NB4 (cell line): ENCODE results near the gene GALNT9.

Experiments
- DNase-seq: peaks from one replicate; pipeline ENCODE4 v3.0.0; 2010; ENCODE audit warnings: low read depth
- H3K4me3 ChIP-seq: one replicate; pipeline ENCODE4 v1.5.1; 2011; ENCODE audit warnings: mild to moderate bottlenecking, low read depth, low read length, moderate library complexity
- MAX ChIP-seq: IDR thresholded peaks from 2 replicates; pipeline ENCODE4 v1.6.1; 2011; ENCODE audit warnings: low read depth, low read length
- MYC ChIP-seq: IDR thresholded peaks from 2 replicates; pipeline ENCODE4 v1.6.1; 2011; ENCODE audit warnings: low read depth, low read length
- POLR2A ChIP-seq: IDR thresholded peaks from 2 replicates; pipeline ENCODE4 v1.6.1; 2011; ENCODE audit warnings: mild to moderate bottlenecking; ENCODE audit not compliant: insufficient read length; ENCODE audit errors: extremely low read depth
- TF ChIP-seq, protein P1 (sequence below): IDR thresholded peaks from one replicate; pipeline ENCODE4 v1.5.1; 2012; ENCODE audit warnings: low read depth, low read length

The GALNT9 gene

DNA sequence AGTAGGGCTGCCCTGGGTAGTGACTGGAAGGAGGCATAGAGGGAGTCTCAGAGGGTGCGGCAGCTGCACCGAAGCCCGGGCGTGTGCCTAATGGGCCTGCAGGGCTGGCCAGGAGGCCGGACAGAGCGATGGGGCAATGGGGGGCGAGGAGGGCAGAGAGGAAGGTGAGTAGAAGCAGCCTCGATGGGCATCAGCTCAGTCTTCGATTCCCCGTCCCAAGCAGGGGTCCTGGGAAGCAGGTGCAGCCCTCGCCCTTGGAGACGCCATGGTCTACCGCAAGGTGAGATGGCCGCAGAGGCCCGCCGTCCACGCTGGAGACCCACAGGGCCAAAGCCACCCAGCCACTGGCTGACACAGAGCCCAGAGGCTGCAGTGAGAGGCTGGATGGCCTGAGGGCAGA lies 70.8 kb downstream of the GALNT9 start:
- TF ChIP-seq, protein P1, sequence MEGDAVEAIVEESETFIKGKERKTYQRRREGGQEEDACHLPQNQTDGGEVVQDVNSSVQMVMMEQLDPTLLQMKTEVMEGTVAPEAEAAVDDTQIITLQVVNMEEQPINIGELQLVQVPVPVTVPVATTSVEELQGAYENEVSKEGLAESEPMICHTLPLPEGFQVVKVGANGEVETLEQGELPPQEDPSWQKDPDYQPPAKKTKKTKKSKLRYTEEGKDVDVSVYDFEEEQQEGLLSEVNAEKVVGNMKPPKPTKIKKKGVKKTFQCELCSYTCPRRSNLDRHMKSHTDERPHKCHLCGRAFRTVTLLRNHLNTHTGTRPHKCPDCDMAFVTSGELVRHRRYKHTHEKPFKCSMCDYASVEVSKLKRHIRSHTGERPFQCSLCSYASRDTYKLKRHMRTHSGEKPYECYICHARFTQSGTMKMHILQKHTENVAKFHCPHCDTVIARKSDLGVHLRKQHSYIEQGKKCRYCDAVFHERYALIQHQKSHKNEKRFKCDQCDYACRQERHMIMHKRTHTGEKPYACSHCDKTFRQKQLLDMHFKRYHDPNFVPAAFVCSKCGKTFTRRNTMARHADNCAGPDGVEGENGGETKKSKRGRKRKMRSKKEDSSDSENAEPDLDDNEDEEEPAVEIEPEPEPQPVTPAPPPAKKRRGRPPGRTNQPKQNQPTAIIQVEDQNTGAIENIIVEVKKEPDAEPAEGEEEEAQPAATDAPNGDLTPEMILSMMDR: no peak
- TF ChIP-seq POLR2A (no peak), MYC (no peak), MAX (no peak)
- no peak for DNase-seq
- H3K4me3 ChIP-seq: no peak overlapping the region

DNA sequence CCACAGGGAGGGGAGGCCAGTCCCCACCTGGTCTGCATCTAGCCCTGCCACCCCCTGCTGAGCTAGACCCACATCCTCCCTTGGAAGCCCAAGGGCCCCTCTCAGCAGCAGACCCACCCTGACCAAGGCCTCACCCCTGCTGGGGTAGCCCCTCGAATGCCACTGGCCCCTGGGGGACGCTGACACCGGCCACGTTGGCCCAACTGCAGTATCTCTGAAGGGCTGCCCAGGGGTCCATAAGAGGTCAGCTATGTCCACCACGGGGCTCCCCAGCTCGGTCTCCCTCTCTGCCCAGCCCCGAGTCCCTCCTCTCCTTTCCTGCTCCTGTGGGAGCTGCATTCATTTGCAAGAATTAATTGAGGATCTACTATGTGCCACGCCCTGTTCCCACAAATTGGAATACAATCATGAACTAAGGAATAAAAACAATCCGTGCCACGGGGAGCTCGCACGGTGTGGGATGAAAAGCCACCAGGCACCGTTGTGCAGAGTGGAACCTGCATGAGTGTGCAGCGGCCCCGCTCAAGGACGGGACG lies 71.4 kb downstream of the GALNT9 start:
- no peak for TF ChIP-seq MAX
- TF ChIP-seq, protein P1: no peak
- TF ChIP-seq POLR2A: no peak
- TF ChIP-seq MYC: no peak
- no peak overlapping the region for H3K4me3 ChIP-seq
- DNase-seq: no peak

GRCh38 chr12:132257206-132257954 lies 72.0 kb downstream of the GALNT9 start:
- no peak overlapping the region for H3K4me3 ChIP-seq
- TF ChIP-seq MAX: no peak
- no peak for TF ChIP-seq MYC
- no peak for TF ChIP-seq POLR2A
- TF ChIP-seq, protein P1: no peak
- no peak for DNase-seq

DNA sequence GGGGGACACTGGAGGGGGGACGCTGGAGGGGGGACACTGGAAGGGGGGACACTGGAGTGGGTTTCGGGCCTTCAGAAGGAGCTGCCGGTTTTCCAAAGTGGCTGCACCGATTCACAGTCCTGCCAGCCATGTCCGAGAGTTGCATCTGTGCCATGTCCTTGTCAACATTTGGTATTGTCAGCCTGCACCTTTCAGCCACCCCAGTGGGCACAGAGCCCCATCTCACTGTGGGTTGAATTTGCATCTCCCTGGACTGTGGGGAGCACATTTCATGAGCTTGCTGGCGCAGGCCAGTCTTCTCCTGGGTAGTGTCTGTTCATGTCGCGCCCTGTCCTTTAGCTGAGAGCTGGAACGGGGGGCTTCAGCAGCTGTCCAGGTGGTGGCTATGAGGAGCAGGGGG lies 72.7 kb downstream of the GALNT9 start:
- TF ChIP-seq MYC: no peak
- no peak for TF ChIP-seq MAX
- TF ChIP-seq, protein P1: no peak
- no peak overlapping the region for H3K4me3 ChIP-seq
- no peak for DNase-seq

DNA sequence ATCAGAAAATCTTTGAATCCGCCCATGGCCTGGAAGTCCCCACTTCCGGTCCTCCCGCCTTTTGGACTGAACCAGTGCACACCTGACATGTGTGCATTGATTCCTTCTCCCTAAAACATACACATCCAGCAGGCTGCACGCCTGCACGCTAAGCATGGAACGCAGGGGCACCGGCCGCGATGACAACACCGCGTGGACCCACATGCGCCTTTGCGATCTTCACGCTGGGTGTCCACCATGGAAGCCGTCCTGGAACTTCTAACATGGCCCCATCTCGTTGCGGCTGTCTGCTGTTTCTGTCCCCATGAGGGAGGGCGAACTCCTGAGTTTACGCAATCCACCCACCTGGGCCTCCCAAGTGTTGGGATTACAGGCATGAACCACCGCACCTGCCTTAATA lies 73.7 kb downstream of the GALNT9 start:
- no peak for DNase-seq
- H3K4me3 ChIP-seq: no peak overlapping the region
- TF ChIP-seq, protein P1: no peak
- TF ChIP-seq MYC: no peak
